SK-N-SH (cell line): ENCODE results near the gene MAMDC2.

ENCODE experiments used
- CTCF ChIP-seq: fragments of 200-600 bp; sonication (generic); IDR thresholded peaks from 2 replicates; pipeline ENCODE4 v1.6.1; 2017; ENCODE audit warnings: antibody characterized with exemption, mild to moderate bottlenecking, moderate library complexity
- FOXM1 ChIP-seq: IDR thresholded peaks from 2 replicates; pipeline ENCODE4 v1.4.0; 2012; ENCODE audit warnings: low read depth, mild to moderate bottlenecking
- IRF3 ChIP-seq: fragments of 150-350 bp; IDR thresholded peaks from 2 replicates; pipeline ENCODE4 v1.6.1; 2016; ENCODE audit warnings: mild to moderate bottlenecking, low read depth, low read length
- MAX ChIP-seq: IDR thresholded peaks from 2 replicates; pipeline ENCODE4 v1.4.0; 2012; ENCODE audit warnings: low read depth
- NRF1 ChIP-seq: IDR thresholded peaks from 2 replicates; pipeline ENCODE4 v1.6.1; 2012; ENCODE audit warnings: low read depth, mild to moderate bottlenecking, low read length
- POLR2AphosphoS5 ChIP-seq: IDR thresholded peaks from 2 replicates; pipeline ENCODE4 v1.6.1; 2012; ENCODE audit warnings: low read depth, low read length
- REST ChIP-seq: IDR thresholded peaks from 2 replicates; pipeline ENCODE4 v1.6.1; 2012; ENCODE audit warnings: mild to moderate bottlenecking, low read depth, low read length, moderate library complexity
- USF2 ChIP-seq: fragments of 150-350 bp; IDR thresholded peaks from 2 replicates; pipeline ENCODE4 v1.6.1; 2017; ENCODE audit warnings: antibody characterized with exemption, low read length, low read depth, borderline replicate concordance

GRCh38 chr9:70222354-70222753, 178.7 kb downstream of the MAMDC2 start:
- TF ChIP-seq CTCF (no peak), NRF1 (no peak), FOXM1 (no peak), POLR2AphosphoS5 (no peak), REST (no peak), USF2 (no peak), MAX (no peak), IRF3 (no peak)
